HG02970 (cell line): ENCODE measurements around the gene MXRA7.
"Not testable (repeated sequence)": the region's sequence is repeated elsewhere in the genome, so short reads cannot be mapped to it uniquely, and the experiment has no call there.

ENCODE experiments used
- ATAC-seq: cut with Tn5 transposase; IDR thresholded peaks from one replicate; pipeline ENCODE4 v1.9.1; 2021; ENCODE audit warnings: mild to moderate bottlenecking, moderate library complexity, moderate number of reproducible peaks; ENCODE audit not compliant: unreplicated experiment, low FRiP score

MXRA7 gene

GRCh38 chr17:76736349-76737081 lies 25.8 kb upstream of the MXRA7 start:
- peak; percentile 6 for ATAC-seq

DNA sequence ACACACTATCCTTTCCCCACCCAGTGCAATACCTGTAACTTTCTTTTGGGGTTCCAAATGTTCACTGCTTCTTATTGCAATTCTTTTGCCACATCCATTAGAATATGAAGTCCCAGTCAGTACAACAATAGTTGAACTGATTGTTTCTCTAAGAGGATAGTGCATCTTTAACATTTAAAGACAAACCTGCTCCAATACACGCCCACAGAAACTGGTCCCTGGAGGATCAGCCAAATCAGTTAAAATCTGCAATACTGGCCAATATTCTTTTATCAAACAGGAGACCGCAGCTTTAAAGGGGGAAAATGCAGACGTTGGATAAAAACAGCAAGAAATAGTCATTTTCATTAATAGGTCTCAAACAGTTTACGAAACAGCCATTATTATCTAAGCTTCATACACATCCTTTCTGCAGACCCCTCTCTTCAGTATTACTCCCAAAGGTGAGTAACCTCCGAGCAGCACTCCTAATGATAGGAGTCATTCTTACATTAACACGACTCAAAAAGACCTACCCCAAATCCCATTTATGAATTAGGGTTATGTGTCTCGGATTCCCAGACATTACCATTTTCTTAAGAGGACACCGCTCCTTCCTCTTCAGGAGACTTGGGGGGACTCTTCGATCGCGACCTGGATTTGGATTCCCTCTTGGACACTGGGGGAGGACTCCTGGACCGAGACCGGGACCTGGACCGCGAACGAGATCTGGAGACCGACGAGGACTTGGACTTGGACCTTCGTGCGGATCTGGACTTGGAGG lies 25.0 kb upstream of the MXRA7 start:
- ATAC-seq = no peak

GRCh38 chr17:76735006-76735405 lies 24.2 kb upstream of the MXRA7 start:
- no peak for ATAC-seq

DNA sequence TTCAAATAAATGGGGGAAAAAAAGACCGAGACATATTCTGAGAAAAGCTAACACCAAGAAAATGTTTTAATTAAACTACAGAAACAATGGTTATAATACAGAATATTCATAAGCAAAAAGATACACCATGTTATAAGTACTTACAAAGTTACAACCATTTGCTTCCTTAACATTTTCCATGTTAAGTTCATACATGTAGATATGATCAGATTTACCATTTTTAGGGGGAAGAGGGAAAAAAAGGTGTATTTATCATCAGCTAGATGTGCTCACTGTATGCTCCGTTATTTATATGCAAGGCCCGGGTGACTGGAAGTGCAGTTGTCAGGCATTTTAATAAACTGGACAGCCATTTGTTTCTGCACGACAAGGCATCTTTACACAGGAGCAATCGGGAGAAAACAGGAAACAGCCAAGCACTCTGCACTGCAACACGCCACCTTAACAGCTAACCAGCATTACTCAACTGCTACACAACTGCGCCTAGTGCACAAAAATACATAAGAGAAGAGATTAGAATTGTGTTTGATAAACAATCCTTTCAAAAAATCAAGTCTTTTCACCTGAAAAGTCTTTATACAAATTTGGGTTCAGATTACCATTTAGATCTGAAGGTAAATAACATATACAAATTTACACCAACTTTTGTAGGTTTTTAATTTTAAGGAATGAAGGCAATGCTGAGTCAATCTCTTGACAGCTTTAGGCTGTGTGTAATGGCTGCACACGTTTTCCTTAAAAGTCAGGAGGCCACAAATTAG lies 23.5 kb upstream of the MXRA7 start:
- no peak for ATAC-seq

DNA sequence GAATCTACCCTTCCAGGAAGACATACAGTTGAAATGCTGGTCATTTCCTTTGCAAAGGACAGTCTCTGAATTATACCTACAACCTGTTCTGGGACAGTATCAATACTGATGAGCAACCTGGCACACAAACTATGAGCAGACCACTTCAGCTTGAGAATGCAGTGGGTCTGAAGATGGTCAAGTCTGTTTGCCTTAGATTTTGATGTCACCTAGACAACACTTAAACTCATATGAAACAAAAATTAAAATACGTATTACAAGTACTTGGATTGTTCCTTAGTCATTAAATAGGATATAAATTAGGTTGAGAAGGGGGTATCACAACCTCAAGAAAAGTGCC lies 22.8 kb upstream of the MXRA7 start:
- ATAC-seq = no peak

GRCh38 chr17:76732734-76733617 lies 22.2 kb upstream of the MXRA7 start:
- no peak for ATAC-seq

DNA sequence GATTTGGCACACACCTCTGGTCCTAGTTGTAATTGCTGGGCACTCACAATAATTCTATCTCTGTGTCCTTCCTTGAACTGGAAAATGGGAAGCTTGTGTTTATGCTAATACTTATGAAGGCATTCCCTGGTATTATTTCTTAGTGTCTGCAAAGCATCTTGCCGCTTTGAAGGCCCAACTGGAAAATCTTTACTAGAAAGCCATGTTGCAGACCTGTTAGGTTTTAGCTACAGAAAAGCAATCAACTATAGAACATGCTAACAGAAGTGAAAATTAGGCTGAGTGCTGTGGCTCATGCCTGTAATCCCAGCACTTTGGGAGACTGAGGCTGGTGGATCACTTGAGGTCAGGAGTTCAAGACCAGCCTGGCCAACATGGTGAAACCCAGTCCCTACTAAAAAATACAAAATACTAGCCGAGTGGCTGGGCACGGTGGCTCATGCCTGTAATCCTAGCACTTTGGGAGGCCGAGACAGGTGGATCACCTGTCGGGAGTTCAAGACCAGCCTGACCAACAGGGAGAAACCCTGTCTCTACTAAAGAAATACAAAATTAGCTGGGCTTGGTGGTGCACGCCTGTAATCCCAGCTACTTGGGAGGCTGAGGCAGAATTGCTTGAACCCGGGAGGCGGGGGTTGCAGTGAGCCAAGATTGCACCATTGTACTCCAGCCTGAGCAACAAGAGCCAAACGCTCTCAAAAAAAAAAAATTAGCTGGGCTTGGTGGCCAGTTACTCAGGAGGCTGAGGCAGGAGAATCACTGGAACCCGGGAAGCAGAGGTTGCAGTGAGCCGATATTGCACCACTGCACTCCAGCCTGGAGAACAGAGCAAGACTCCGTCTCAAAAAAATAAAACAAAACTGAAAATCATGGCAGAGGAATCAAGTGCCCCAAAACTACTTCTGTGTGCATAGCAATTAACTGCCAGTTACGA lies 21.3 kb upstream of the MXRA7 start:
- ATAC-seq = not testable (repeated sequence)

DNA sequence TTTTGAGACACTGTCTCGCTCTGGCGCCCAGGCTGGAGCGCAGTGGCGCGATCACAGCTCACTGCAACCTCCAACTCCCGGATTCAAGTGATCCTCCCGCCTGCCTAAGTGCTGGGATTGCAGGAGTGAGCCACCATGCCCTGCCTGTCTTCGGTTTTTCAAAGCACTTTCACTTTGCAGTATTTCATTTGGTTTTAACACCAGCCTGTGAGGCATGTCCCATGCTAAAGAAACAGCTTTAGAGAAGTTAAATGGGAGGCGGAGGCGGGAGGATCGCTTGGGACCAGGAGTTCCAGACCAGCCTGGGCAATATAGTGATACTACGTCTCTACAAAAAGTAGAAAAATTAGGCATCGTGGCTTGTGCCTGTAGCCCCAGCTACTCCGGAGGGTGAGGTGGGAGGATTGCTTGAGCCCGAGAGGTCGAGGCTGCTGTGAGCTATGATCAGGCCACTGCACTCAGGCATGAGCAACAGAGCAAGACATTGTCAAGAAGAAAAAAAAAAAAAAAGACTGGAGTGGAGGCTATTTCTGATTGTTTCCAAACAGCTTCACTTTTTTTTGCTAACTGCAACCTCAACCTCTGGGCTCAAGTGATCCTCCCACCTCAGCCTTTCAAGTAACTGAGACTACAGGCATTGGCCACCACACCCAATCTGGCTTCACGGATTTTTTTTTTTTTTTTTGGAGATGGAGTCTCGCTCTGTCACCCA lies 17.1 kb upstream of the MXRA7 start:
- no peak for ATAC-seq

- ATAC-seq = peak; percentile 45
Measured at GRCh38 chr17:76726776-76727718, 16.3 kb upstream of the MXRA7 start, which contains the start of gene METTL23. Gene METTL23 (plus strand): TSS chr17:76726839. CDS start chr17:76729711, 2,872 bp downstream.

- peak; percentile 65 for ATAC-seq
Measured at GRCh38 chr17:76726231-76726775, 15.5 kb upstream of the MXRA7 start, which contains the start of gene JMJD6. Gene JMJD6 (minus strand): TSS chr17:76726606. CDS start chr17:76726475, 131 bp downstream.

DNA sequence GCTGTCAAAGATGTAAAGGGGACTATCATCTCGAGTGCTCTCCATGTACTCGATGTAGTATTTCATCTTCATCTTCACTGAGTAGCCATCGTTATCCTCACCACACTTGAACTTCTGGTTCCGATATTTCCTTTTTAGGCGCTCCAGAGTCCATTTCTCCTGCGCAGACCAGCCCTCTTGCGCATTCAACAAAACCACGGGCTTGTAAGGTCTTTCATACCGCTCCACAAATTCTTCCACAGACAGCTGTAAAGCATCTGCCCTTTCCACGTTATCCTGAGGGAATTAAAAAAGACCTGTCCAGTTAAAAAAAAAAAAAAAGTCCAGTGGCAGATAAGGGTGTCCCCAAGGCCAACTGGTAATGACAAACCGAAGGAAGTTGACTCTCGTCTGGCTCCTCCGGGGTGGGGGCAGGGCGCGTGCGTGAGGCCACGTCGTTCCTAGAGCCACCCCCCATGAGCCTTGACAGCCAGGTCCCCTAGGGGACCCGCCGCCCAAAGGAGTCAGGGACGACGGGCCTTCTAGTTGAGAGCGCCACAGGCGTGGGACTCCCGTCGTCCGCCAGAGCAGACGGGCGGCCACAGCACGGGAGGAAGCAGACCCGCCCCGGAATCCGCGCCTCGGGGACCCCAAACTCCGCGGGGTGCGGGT lies 14.9 kb upstream of the MXRA7 start:
- ATAC-seq = peak; percentile 6

- no peak for ATAC-seq
Measured at GRCh38 chr17:76723812-76724211, 13.0 kb upstream of the MXRA7 start.

GRCh38 chr17:76722977-76723376 lies 12.2 kb upstream of the MXRA7 start:
- ATAC-seq = not testable (repeated sequence)

GRCh38 chr17:76722279-76722678 lies 11.5 kb upstream of the MXRA7 start:
- ATAC-seq = no peak

GRCh38 chr17:76721463-76721862 lies 10.7 kb upstream of the MXRA7 start:
- no peak for ATAC-seq

DNA sequence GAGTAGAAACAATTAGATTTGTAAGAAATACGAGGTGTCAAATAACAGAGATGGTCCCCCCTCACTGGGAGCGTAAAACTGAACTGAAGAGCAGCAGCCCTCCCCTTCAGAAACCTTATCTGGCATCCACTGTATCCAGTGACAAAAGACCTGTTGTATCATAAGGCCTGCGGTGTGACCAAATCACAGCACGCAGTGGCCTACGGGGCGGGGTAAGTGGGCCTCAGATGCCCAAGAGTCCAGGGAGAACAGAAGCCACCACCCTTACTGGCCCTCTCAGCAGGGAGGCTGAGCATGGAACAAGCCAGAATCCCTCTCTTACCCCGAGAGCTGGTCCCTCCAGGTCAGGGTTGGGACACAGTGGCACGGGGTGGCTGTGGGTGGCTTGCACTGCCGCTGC lies 10.2 kb upstream of the MXRA7 start:
- no peak for ATAC-seq

DNA sequence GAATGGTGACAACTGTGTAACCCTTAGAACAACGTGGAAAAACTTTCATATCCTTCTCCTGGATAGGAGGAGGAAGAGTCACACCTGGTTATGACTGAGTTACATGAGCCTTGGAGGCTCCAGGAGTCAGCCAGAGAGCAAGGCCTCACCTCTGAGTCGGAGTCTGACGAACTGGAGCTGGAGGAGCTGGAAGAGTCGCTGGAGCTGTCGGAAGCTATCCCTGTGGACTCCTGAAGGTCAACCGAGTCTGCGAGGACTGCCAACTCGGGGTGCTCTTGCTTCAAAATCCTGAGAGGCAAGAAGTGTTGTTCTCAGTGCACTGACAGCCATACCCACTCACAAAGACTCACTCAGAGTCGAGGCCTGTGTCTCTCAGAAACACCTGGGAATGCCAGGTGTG lies 9.4 kb upstream of the MXRA7 start:
- ATAC-seq = no peak
